Muscle layer of colon (tissue), 2 donors: ENCODE results near the gene HSPA5.
"Not testable (repeated sequence)": the region's sequence is repeated elsewhere in the genome, so short reads cannot be mapped to it uniquely, and the experiment has no call there.

Source experiments
- H3K27ac ChIP-seq: one replicate; pipeline ENCODE4 v1.7.0; 2013; ENCODE audit warnings: low read depth, mild to moderate bottlenecking, low read length, moderate library complexity
- H3K27me3 ChIP-seq, 2 donors: one replicate each; pipeline ENCODE4 v1.7.0; 2013; ENCODE audit warnings: low read length in 2 of 2, mild to moderate bottlenecking in 2 of 2; ENCODE audit not compliant: insufficient read depth in 2 of 2, control insufficient read depth in 1 of 2
- H3K36me3 ChIP-seq: one replicate; pipeline ENCODE4 v1.7.0; 2013; ENCODE audit warnings: mild to moderate bottlenecking, low read length; ENCODE audit not compliant: insufficient read depth
- H3K4me1 ChIP-seq: one replicate; pipeline ENCODE4 v1.7.0; 2013; ENCODE audit warnings: mild to moderate bottlenecking, low read length; ENCODE audit not compliant: insufficient read depth
- H3K4me3 ChIP-seq, 2 donors: one replicate each; pipeline ENCODE4 v1.7.0; 2013; ENCODE audit warnings: low read length in 2 of 2, low read depth in 1 of 2, mild to moderate bottlenecking in 1 of 2, moderate library complexity in 1 of 2
- H3K9ac ChIP-seq: one replicate; pipeline ENCODE4 v1.7.0; 2013; ENCODE audit warnings: low read length
- H3K9me3 ChIP-seq: one replicate; pipeline ENCODE4 v1.7.0; 2013; ENCODE audit warnings: mild to moderate bottlenecking, low read length
- donor health status: abdominal sarcoma.
- donor health status: Adenocarcinoma of cecum.

The HSPA5 gene

GRCh38 chr9:125241000-125241862, at the start of gene HSPA5:
Gene HSPA5 (minus strand): TSS chr9:125241343. CDS start chr9:125241126, 217 bp downstream.
- peaks cover 31% of the 10 kb centered on the region for H3K36me3 ChIP-seq
- no peaks in the 10 kb centered on the region for H3K9me3 ChIP-seq
- peaks cover 43% of the 10 kb centered on the region for H3K4me1 ChIP-seq
- peak within 1 kb of the TSS; percentile 98 for H3K27ac ChIP-seq
- H3K4me3 ChIP-seq, result peak within 1 kb of the TSS; percentile 88 to 98
- H3K9ac ChIP-seq, result peak within 1 kb of the TSS; percentile 96
- no peaks in the 10 kb centered on the region for H3K27me3 ChIP-seq

- H3K27me3 ChIP-seq, H3K4me1 ChIP-seq, H3K36me3 ChIP-seq, H3K4me3 ChIP-seq, H3K27ac ChIP-seq, H3K9ac ChIP-seq, H3K9me3 ChIP-seq: not testable (repeated sequence)
Measured at GRCh38 chr9:125286935-125287433, 45.8 kb upstream of the HSPA5 start.

GRCh38 chr9:125284855-125285254, 43.7 kb upstream of the HSPA5 start:
- Histone ChIP-seq H3K27ac (no peak overlapping the region), H3K4me3 (no peak overlapping the region), H3K27me3 (no peaks in the 10 kb centered on the region), H3K9ac (no peak overlapping the region), H3K36me3 (no peaks in the 10 kb centered on the region), H3K4me1 (peaks cover 5% of the 10 kb centered on the region), H3K9me3 (no peaks in the 10 kb centered on the region)

GRCh38 chr9:125280945-125281344, 39.8 kb upstream of the HSPA5 start:
- Histone ChIP-seq H3K4me1 (no peaks in the 10 kb centered on the region), H3K36me3 (no peaks in the 10 kb centered on the region), H3K27me3 (no peaks in the 10 kb centered on the region), H3K4me3 (no peak overlapping the region), H3K9ac (no peak overlapping the region), H3K27ac (no peak overlapping the region), H3K9me3 (no peaks in the 10 kb centered on the region)

GRCh38 chr9:125277411-125277810, 36.3 kb upstream of the HSPA5 start:
- no peak overlapping the region for H3K9ac ChIP-seq

GRCh38 chr9:125276771-125277170, 35.6 kb upstream of the HSPA5 start:
- Histone ChIP-seq H3K27me3 (no peaks in the 10 kb centered on the region), H3K27ac (no peak overlapping the region), H3K36me3 (no peaks in the 10 kb centered on the region), H3K4me3 (no peak overlapping the region), H3K4me1 (peaks cover 10% of the 10 kb centered on the region), H3K9me3 (no peaks in the 10 kb centered on the region), H3K9ac (no peak overlapping the region)

More at GRCh38 chr9:125277411-125277810, 36.3 kb upstream of the HSPA5 start:
- Histone ChIP-seq H3K9me3 (no peaks in the 10 kb centered on the region), H3K4me1 (peaks cover 10% of the 10 kb centered on the region), H3K4me3 (no peak overlapping the region), H3K36me3 (no peaks in the 10 kb centered on the region), H3K27me3 (no peaks in the 10 kb centered on the region), H3K27ac (no peak overlapping the region)

GRCh38 chr9:125272697-125273096, 31.6 kb upstream of the HSPA5 start:
- no peak overlapping the region for H3K4me3 ChIP-seq
- peaks cover 14% of the 10 kb centered on the region for H3K4me1 ChIP-seq
- no peaks in the 10 kb centered on the region for H3K27me3 ChIP-seq
- no peak overlapping the region for H3K9ac ChIP-seq
- no peaks in the 10 kb centered on the region for H3K36me3 ChIP-seq
- H3K9me3 ChIP-seq, result no peaks in the 10 kb centered on the region
- no peak overlapping the region for H3K27ac ChIP-seq

- no peak overlapping the region for H3K9ac ChIP-seq
- no peak overlapping the region for H3K4me3 ChIP-seq
- H3K4me1 ChIP-seq, result peaks cover 14% of the 10 kb centered on the region
- H3K27ac ChIP-seq, result no peak overlapping the region
- no peaks in the 10 kb centered on the region for H3K9me3 ChIP-seq
- H3K27me3 ChIP-seq, result no peaks in the 10 kb centered on the region
- H3K36me3 ChIP-seq, result no peaks in the 10 kb centered on the region
Measured at GRCh38 chr9:125271081-125271480, 29.9 kb upstream of the HSPA5 start.

- Histone ChIP-seq H3K4me3 (no peak overlapping the region), H3K27me3 (no peaks in the 10 kb centered on the region), H3K9ac (no peak overlapping the region), H3K27ac (no peak overlapping the region), H3K9me3 (no peaks in the 10 kb centered on the region), H3K4me1 (peaks cover 14% of the 10 kb centered on the region), H3K36me3 (no peaks in the 10 kb centered on the region)
Measured at GRCh38 chr9:125269014-125269397, 27.9 kb upstream of the HSPA5 start.

- H3K4me1 ChIP-seq, result peaks cover 13% of the 10 kb centered on the region
- no peaks in the 10 kb centered on the region for H3K36me3 ChIP-seq
- no peak overlapping the region for H3K4me3 ChIP-seq
- no peaks in the 10 kb centered on the region for H3K27me3 ChIP-seq
- no peak overlapping the region for H3K27ac ChIP-seq
- H3K9me3 ChIP-seq, result no peaks in the 10 kb centered on the region
- no peak overlapping the region for H3K9ac ChIP-seq
Measured at GRCh38 chr9:125268394-125269013, 27.4 kb upstream of the HSPA5 start.

- not testable (repeated sequence) for H3K36me3 ChIP-seq, H3K27ac ChIP-seq, H3K9me3 ChIP-seq, H3K4me3 ChIP-seq, H3K4me1 ChIP-seq, H3K9ac ChIP-seq, H3K27me3 ChIP-seq
Measured at GRCh38 chr9:125264068-125264467, 22.9 kb upstream of the HSPA5 start.
